Limb (tissue), 2 donors: ENCODE measurements around the gene CRYBG3.

Experiments used
- DNase-seq, 2 donors: peaks; one replicate each; pipeline ENCODE4 v3.0.0-alpha.2; 2016; ENCODE audit errors: extremely low spot score in 2 of 2

Gene CRYBG3

GRCh38 chr3:97940034-97940433 lies 118.2 kb downstream of the CRYBG3 start:
- no peak for DNase-seq

- DNase-seq = no peak
Measured at GRCh38 chr3:97942801-97943546, 121.2 kb downstream of the CRYBG3 start.

DNA sequence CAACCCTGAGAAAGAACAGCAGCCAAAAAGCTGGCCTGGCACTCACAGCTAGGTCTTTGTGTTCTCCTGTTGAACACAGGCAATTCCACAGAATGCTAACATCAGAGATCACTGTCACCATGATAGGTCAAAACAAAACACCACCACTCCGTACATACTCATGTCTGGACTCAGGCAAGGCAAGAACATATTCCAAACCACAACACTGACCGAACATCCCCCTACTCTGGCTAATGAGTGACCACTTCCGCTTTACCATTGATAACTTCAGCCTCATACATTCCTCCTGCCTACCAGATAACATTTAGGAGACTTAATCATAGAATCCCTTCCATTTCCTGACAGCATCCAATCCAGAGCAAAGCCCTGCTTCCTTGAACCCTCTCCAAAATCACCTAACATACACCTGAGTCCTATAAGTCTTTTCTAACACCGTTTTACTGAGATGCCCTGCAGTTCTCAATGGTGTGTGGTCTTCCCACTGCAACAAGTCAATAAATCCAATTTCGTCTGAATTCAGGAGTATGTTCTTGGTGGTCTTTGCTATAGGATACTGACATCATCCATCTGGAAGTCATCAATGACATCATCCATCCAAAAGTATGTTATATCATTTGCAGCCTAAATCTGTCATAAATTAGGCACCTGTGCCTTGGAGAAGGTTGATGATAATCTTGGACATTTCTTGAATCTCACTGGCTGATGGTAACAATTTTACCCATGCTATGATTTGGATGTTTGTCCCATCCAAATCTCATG lies 126.7 kb downstream of the CRYBG3 start:
- no peak for DNase-seq

- DNase-seq = no peak
Measured at GRCh38 chr3:97949110-97949485, 127.3 kb downstream of the CRYBG3 start.

DNA sequence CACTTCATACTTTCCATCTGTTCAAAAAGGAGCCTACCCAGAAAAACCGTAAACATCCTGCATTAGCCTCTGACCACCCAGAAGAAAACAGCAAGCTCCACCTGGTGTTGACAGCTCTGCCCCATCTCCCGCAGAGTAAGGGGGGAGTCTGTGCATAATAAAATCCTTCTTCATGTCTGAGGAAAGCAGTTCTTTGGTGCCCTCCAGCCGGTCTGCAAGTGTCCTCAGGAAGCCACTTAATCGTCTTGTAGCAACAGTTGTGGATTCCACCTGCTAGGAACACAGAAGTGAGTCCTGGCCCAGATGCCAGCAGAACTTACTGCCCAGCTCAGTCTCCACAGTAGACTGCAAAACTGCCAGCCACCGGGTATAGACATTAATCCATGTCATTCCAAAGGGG lies 127.9 kb downstream of the CRYBG3 start:
- DNase-seq = no peak

GRCh38 chr3:97950360-97950759 lies 128.5 kb downstream of the CRYBG3 start:
- DNase-seq = no peak

GRCh38 chr3:97952280-97952679 lies 130.5 kb downstream of the CRYBG3 start:
- no peak for DNase-seq

GRCh38 chr3:97952872-97953271 lies 131.1 kb downstream of the CRYBG3 start:
- no peak for DNase-seq

DNA sequence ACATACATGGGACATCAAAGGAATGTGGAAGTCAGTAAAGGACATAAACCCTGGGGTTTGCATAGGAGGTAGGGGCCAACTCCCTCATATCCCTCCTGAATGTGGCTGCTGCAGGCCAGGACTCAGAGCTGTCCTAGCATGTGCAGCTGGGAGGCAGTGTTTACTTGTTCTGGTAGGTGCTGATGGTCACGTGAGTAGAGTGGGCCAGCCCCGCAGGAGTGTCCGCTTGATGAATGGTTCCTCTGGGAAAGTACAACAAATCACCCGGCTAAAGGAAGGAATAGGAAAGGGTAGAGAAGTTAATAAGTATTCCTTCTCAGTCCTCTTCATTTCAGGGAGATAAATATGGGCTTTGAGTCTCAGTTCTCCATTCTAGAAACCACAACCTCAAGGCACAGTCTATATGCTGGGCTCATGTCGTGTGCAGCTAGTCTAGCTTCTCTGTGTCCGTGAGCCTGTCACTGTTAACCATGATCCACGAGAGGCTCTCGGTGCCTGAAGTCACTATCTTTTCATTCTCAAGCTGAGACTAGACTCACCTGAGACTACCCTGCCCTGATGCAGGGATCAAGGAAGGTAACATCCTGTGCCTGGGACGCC lies 132.5 kb downstream of the CRYBG3 start:
- no peak for DNase-seq

DNA sequence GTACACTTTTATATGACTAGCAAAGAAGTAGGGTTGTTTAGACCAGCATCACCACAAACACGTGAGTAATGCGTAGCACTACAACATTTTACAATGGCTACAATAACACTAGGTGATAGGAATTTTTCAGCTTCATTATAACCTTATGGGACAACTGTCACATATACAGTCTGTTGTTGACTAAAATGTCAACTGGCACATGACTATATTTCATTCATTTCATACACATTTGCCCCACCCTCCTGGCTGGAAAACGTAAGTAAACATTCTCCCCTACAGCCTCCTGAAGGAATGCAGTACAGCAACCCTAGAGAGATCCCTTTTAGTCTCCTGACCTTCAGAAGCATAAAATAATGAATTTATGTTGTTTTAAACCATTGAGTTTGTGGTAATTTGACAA lies 134.2 kb downstream of the CRYBG3 start:
- DNase-seq = no peak

GRCh38 chr3:97957617-97958311 lies 136.0 kb downstream of the CRYBG3 start:
- no peak for DNase-seq

DNA sequence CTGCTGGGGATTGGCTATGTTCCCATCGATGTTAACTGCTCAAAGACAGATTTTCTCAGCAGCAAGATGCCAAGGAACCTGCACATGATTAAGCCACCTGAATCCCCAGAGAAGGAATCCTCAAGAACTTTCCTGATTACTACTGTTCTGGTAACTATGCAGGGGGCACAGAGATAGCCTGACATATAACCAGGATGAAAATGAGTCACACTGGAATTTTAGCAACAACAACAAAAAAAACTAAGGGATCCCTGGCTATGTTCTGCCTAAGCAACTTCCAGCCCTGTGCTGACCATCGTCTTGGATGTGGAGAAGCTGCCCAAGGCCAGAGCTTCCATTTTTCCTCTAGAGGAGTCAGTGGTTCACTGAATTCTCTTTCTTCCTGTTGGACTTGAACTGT lies 136.6 kb downstream of the CRYBG3 start:
- DNase-seq = no peak

DNA sequence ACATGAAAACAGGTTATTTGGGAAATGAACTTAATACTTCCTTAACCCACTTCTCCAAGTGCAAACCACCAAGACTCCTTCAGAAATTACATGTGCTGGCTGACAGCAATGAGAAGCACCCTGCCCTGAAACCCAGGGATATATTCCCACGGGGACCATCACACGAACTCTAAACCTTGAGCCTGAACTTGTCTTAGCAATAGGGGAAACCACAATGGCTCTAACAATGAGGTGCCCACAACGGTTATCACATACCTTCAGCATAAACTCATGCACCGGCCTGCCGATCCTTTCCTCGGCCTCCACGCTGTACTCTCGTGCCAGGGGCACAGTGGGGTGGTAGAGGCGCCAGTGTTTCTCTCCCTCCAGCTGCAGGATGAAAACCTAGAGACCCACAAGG lies 137.0 kb downstream of the CRYBG3 start:
- DNase-seq = no peak

GRCh38 chr3:97959872-97960271 lies 138.1 kb downstream of the CRYBG3 start:
- no peak for DNase-seq

DNA sequence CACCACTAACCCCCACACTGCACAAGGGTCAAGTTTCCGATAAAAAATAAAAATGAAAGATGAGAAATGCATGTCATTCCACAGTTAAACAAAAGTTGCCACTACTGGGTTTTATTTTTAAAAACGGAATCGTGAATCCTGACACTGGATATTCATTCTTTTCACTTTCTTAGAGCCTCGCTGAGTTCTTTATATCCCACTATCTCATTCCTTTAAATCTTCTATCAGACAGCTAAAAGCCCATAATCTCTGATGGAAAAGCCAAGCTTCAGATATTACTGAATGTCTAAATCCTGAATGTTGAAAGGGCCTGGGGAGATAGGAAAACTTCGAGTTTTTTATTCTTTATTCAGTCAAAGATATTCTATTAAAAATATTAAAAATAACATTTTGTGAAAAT lies 138.7 kb downstream of the CRYBG3 start:
- no peak for DNase-seq

DNA sequence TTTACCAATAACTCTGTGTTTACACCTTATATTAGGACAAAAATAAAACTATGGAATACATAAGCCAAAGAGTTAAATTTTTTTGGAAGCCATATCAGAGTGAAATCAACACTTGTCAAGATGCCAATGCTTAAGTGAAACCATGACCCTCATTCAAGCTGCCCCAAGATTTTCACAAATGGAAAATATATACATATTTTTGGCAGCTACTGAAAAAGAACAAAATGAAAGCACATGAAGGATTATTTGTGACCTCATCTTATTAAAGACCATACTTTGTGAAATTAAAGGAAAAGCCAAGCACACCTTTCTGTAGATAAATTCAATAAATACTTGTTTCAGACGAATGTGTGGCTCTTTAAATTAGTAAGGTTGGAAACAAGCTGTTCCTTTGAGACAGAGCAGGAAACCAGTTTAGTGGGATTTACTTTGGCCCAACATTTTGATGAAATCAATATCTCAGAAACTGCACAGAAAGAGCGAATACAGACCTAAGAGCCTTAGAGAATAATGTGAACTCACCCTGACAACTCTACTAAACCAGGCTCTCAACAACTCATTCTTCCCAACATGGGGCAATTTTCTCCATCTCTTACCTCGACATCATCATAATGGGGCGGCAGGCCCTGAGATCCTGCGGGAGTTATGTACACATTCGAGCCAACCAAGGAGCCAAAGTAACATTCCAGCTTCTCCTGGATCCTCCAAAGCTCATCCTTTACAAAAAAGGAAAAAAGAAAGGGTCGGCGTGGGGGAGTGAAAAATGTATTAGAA lies 139.4 kb downstream of the CRYBG3 start:
- DNase-seq = peak in 1 of 2 donors; percentile 86

DNA sequence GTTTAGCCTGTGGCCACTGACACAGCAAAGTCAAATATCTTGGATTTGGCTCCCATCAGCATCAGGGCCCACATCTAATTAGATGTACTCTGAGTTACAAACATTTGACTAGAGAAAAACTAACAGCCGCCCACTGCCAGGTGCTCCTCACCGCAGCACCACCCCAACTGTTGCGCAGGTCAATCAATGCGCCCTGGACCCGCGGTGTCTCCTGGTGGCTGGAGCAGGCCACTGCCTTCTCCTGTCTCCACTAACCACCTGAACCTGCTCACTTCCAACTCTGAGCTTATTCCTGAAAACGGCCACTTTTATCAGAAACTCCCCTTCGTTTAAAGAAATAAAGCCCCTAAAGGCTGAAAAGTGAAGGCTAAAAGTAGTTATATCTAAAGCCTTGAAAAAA lies 146.2 kb downstream of the CRYBG3 start:
- DNase-seq = no peak

DNA sequence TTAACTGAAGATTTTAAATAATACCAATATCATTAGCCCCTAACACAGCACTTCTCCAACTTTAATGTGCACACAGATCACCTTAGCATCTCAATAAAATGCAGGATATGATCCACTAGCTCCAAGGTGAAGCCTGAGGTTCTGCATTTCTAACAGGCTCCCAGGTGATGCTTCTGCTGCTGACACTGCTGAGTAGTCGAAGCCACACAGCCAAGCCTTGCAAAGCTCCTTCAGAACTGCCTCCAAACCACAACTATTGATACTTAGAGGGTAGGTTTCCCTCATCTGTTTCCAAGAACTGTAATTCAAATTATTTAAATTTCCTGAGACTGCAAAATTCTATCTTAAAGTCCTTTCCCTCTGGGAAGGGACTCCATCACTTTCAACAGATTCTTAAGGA lies 146.6 kb downstream of the CRYBG3 start:
- no peak for DNase-seq

GRCh38 chr3:97969541-97969940 lies 147.7 kb downstream of the CRYBG3 start:
- no peak for DNase-seq

- DNase-seq = no peak
Measured at GRCh38 chr3:97970156-97970555, 148.3 kb downstream of the CRYBG3 start.

GRCh38 chr3:97970956-97971620 lies 149.3 kb downstream of the CRYBG3 start:
- DNase-seq = no peak
